Activated CD4-positive, alpha-beta T cell treated with anti-CD3 and anti-CD28 coated beads for 36 hours (primary cell): Measurements from ENCODE around the gene FMNL2. TPM values are rescaled to one million over a fixed set of nuclear protein-coding genes. Genes with fewer than 3 reads are reported as not detected.

ENCODE experiments used
- ATAC-seq: fragments of 200-7000 bp; cut with Tn5 transposase; one replicate; pipeline ENCODE4 v1.10.0; 2021; ENCODE audit warnings: mild to moderate bottlenecking, moderate library complexity
- CTCF ChIA-PET: fragments of 350-600 bp; sonication (Branson Sonifier 250); formaldehyde crosslinking; loops from one replicate; lab custom pipeline; 2021; ENCODE audit warnings: antibody characterized with exemption; lab: Charles Lee
- POLR2A ChIA-PET: fragments of 350-600 bp; sonication (Branson Sonifier 250); formaldehyde crosslinking; loops from one replicate; lab custom pipeline; 2021; ENCODE audit warnings: antibody characterized with exemption, inconsistent platforms; lab: Charles Lee
- DNase-seq: peaks from one replicate; pipeline ENCODE4 v3.0.0-alpha.2; 2020
- H3K27ac Mint-ChIP-seq: one replicate; pipeline ENCODE4 v1.8.0; 2021; ENCODE audit warnings: mixed read lengths
- H3K27me3 Mint-ChIP-seq: one replicate; pipeline ENCODE4 v1.8.0; 2021; ENCODE audit warnings: mixed read lengths
- H3K36me3 Mint-ChIP-seq: one replicate; pipeline ENCODE4 v1.8.0; 2021; ENCODE audit warnings: low read depth, mixed read lengths
- H3K4me1 Mint-ChIP-seq: one replicate; pipeline ENCODE4 v1.8.0; 2021; ENCODE audit warnings: mixed read lengths
- H3K4me3 Mint-ChIP-seq: one replicate; pipeline ENCODE4 v1.8.0; 2021; ENCODE audit warnings: mild to moderate bottlenecking, moderate library complexity, mixed read lengths
- H3K9me3 Mint-ChIP-seq: one replicate; pipeline ENCODE4 v1.8.0; 2021; ENCODE audit warnings: low read depth, mixed read lengths
- intact Hi-C, 2 experiments: fragments of 100-400 bp; cut with DNase I in 1 of 2; cut with micrococcal nuclease in 1 of 2; formaldehyde crosslinking; loops; one replicate each; pipeline versions ENCODE4 v1.14.2 to v1.15.1; 2022 to 2024; cut with DNase I, micrococcal nuclease
- total RNA-seq, 2 experiments: library from RNA; stranded (reverse); gene quantifications; one replicate each; pipeline ENCODE4 v1.2.3, GENCODE V29; 2021

The FMNL2 gene
- total RNA-seq, 2 experiments from 2014 or later, result 3.0 to 3.3 TPM

- peak; percentile 80 for ATAC-seq
- Mint-ChIP-seq H3K4me3 (peak overlapping the region; percentile 24), H3K4me1 (peaks cover 29% of the 10 kb centered on the region), H3K9me3 (no peaks in the 10 kb centered on the region), H3K36me3 (no peaks in the 10 kb centered on the region), H3K27ac (peak overlapping the region; percentile 67), H3K27me3 (peaks cover 17% of the 10 kb centered on the region)
- CTCF ChIA-PET, result interaction anchor here (1.0 kb wide), 1 partner anchor 227 kb away, joined by 3 read pairs; no protein-coding TSS in a partner anchor
- POLR2A ChIA-PET, result interaction anchor here (1.3 kb wide), 1 partner anchor 8 kb away, joined by 6 read pairs; no protein-coding TSS in a partner anchor
- DNase-seq, result peak; percentile 59
- intact Hi-C loops, result loop anchor here in 1 of 2 experiments (1.0 to 10.0 kb wide), 2 partner anchors 8 to 582 kb away; partner anchors contain the start of gene ARL5A
Observed at GRCh38 chr2:152407204-152407721, 72.3 kb downstream of the FMNL2 start.

- Mint-ChIP-seq H3K27ac (peak overlapping the region; percentile 67), H3K9me3 (no peaks in the 10 kb centered on the region)
- intact Hi-C loops, result loop anchor here in 1 of 2 experiments (1.0 to 10.0 kb wide), 2 partner anchors 7 to 583 kb away; partner anchors contain the start of gene ARL5A
Observed at GRCh38 chr2:152407806-152408205, 72.8 kb downstream of the FMNL2 start.

GRCh38 chr2:152408254-152408653, 73.3 kb downstream of the FMNL2 start:
- Mint-ChIP-seq H3K27me3 (peaks cover 21% of the 10 kb centered on the region), H3K4me1 (peaks cover 21% of the 10 kb centered on the region), H3K36me3 (no peaks in the 10 kb centered on the region), H3K9me3 (no peaks in the 10 kb centered on the region), H3K27ac (no peak overlapping the region), H3K4me3 (no peak overlapping the region)
- POLR2A ChIA-PET, result no interaction called here
- no peak for DNase-seq
- no peak for ATAC-seq
- intact Hi-C loops, result loop anchor here in 1 of 2 experiments (10.0 kb wide), 1 partner anchor 583 kb away; the partner anchor contains the start of gene ARL5A
- CTCF ChIA-PET, result no interaction called here

More at GRCh38 chr2:152407806-152408205, 72.8 kb downstream of the FMNL2 start:
- H3K4me3 Mint-ChIP-seq, result no peak overlapping the region
- no peak for DNase-seq
- peaks cover 26% of the 10 kb centered on the region for H3K4me1 Mint-ChIP-seq
- POLR2A ChIA-PET, result no interaction called here
- CTCF ChIA-PET, result no interaction called here
- peaks cover 17% of the 10 kb centered on the region for H3K27me3 Mint-ChIP-seq
- H3K36me3 Mint-ChIP-seq, result no peaks in the 10 kb centered on the region
- ATAC-seq, result no peak

- intact Hi-C loops, result loop anchor here in 1 of 2 experiments (10.0 kb wide), 1 partner anchor 585 kb away; the partner anchor contains the start of gene ARL5A
Observed at GRCh38 chr2:152409386-152410164, 74.6 kb downstream of the FMNL2 start.

GRCh38 chr2:152410165-152410597, 75.2 kb downstream of the FMNL2 start:
- H3K4me1 Mint-ChIP-seq, result peaks cover 33% of the 10 kb centered on the region
- H3K27me3 Mint-ChIP-seq, result peaks cover 28% of the 10 kb centered on the region
- ChIA-PET CTCF (no interaction called here), POLR2A (no interaction called here)
- H3K36me3 Mint-ChIP-seq, result no peaks in the 10 kb centered on the region
- DNase-seq, result no peak
- no peaks in the 10 kb centered on the region for H3K9me3 Mint-ChIP-seq
- no peak overlapping the region for H3K4me3 Mint-ChIP-seq
- intact Hi-C loops, result no loop called here
- no peak for ATAC-seq
- no peak overlapping the region for H3K27ac Mint-ChIP-seq

More at GRCh38 chr2:152409386-152410164, 74.6 kb downstream of the FMNL2 start:
- DNase-seq (no peak), ATAC-seq (no peak)
- ChIA-PET POLR2A (no interaction called here), CTCF (no interaction called here)
- Mint-ChIP-seq H3K27me3 (peaks cover 28% of the 10 kb centered on the region), H3K4me3 (no peak overlapping the region), H3K4me1 (peaks cover 27% of the 10 kb centered on the region), H3K9me3 (no peaks in the 10 kb centered on the region), H3K36me3 (no peaks in the 10 kb centered on the region), H3K27ac (no peak overlapping the region)

- Mint-ChIP-seq H3K27me3 (peaks cover 28% of the 10 kb centered on the region), H3K27ac (no peak overlapping the region), H3K36me3 (no peaks in the 10 kb centered on the region), H3K4me3 (no peak overlapping the region), H3K9me3 (no peaks in the 10 kb centered on the region), H3K4me1 (peaks cover 40% of the 10 kb centered on the region)
- ATAC-seq (no peak), DNase-seq (no peak)
- POLR2A ChIA-PET, result no interaction called here
- CTCF ChIA-PET, result interaction anchor here (0.6 to 1.0 kb wide), 4 partner anchors 9 to 225 kb away, joined by 3 read pairs; no protein-coding TSS in a partner anchor
- intact Hi-C loops, result no loop called here
Observed at GRCh38 chr2:152411154-152411553, 76.2 kb downstream of the FMNL2 start.

GRCh38 chr2:152413228-152414030, 78.5 kb downstream of the FMNL2 start:
- POLR2A ChIA-PET, result interaction anchor here (0.7 to 2.0 kb wide), 2 partner anchors 10 to 69 kb away, joined by 4 to 9 read pairs; no protein-coding TSS in a partner anchor
- ATAC-seq (no peak), DNase-seq (no peak)
- CTCF ChIA-PET, result no interaction called here
- intact Hi-C loops, result loop anchor here in 1 of 2 experiments (2.0 kb wide), 1 partner anchor 79 kb away; the partner anchor contains the start of gene FMNL2
- H3K27ac Mint-ChIP-seq, result no peak overlapping the region
- peaks cover 28% of the 10 kb centered on the region for H3K4me1 Mint-ChIP-seq
- H3K36me3 Mint-ChIP-seq, result no peaks in the 10 kb centered on the region
- H3K4me3 Mint-ChIP-seq, result no peak overlapping the region
- no peaks in the 10 kb centered on the region for H3K9me3 Mint-ChIP-seq
- H3K27me3 Mint-ChIP-seq, result peaks cover 30% of the 10 kb centered on the region

- POLR2A ChIA-PET, result interaction anchor here (0.7 to 2.0 kb wide), 5 partner anchors 9 to 252 kb away, joined by 3 to 9 read pairs (median 5); no protein-coding TSS in a partner anchor
- CTCF ChIA-PET, result interaction anchor here (0.9 to 1.4 kb wide), 3 partner anchors 9 to 13 kb away, joined by 3 to 7 read pairs (median 3); no protein-coding TSS in a partner anchor
- DNase-seq (peak; percentile 70), ATAC-seq (peak; percentile 97)
- intact Hi-C loops, result loop anchor here (1.0 to 5.0 kb wide), 8 partner anchors 8 to 1128 kb away; partner anchors contain the start of genes STAM2 (in 2 of the 2), ARL6IP6 (in 1 of the 2), FMNL2 (in 1 of the 2) and NMI (in 1 of the 2)
- H3K27ac Mint-ChIP-seq, result peak overlapping the region; percentile 52
- H3K27me3 Mint-ChIP-seq, result peaks cover 29% of the 10 kb centered on the region
- H3K4me3 Mint-ChIP-seq, result no peak overlapping the region
- no peaks in the 10 kb centered on the region for H3K36me3 Mint-ChIP-seq
- no peaks in the 10 kb centered on the region for H3K9me3 Mint-ChIP-seq
- H3K4me1 Mint-ChIP-seq, result peaks cover 31% of the 10 kb centered on the region
Observed at GRCh38 chr2:152415231-152415642, 80.3 kb downstream of the FMNL2 start.

- DNase-seq (no peak), ATAC-seq (no peak)
- Mint-ChIP-seq H3K36me3 (no peaks in the 10 kb centered on the region), H3K9me3 (no peaks in the 10 kb centered on the region), H3K4me1 (peaks cover 31% of the 10 kb centered on the region), H3K27me3 (peaks cover 32% of the 10 kb centered on the region), H3K4me3 (no peak overlapping the region), H3K27ac (peak overlapping the region; percentile 52)
- ChIA-PET CTCF (interaction anchor here (0.6 to 1.3 kb wide), 4 partner anchors 9 to 146 kb away, joined by 3 to 7 read pairs (median 3); no protein-coding TSS in a partner anchor), POLR2A (interaction anchor here (0.7 to 2.0 kb wide), 4 partner anchors 9 to 251 kb away, joined by 3 to 9 read pairs (median 6); no protein-coding TSS in a partner anchor)
- intact Hi-C loops, result loop anchor here (1.0 to 5.0 kb wide), 8 partner anchors 8 to 1128 kb away; partner anchors contain the start of genes STAM2 (in 2 of the 2), ARL6IP6 (in 1 of the 2), FMNL2 (in 1 of the 2) and NMI (in 1 of the 2)
Observed at GRCh38 chr2:152415796-152416195, 80.8 kb downstream of the FMNL2 start.

GRCh38 chr2:152418688-152419087, 83.7 kb downstream of the FMNL2 start:
- Mint-ChIP-seq H3K27ac (peak overlapping the region; percentile 67), H3K36me3 (no peaks in the 10 kb centered on the region), H3K27me3 (peaks cover 18% of the 10 kb centered on the region), H3K4me1 (peaks cover 37% of the 10 kb centered on the region), H3K4me3 (no peak overlapping the region), H3K9me3 (no peaks in the 10 kb centered on the region)
- CTCF ChIA-PET, result no interaction called here
- POLR2A ChIA-PET, result interaction anchor here (0.7 kb wide), 1 partner anchor 376 kb away, joined by 6 read pairs; no protein-coding TSS in a partner anchor
- peak; percentile 28 for DNase-seq
- intact Hi-C loops, result loop anchor here (5.0 kb wide), 3 partner anchors 241 to 1131 kb away; partner anchors contain the start of genes STAM2 (in 2 of the 2), ARL6IP6 (in 1 of the 2), NMI (in 1 of the 2) and PRPF40A (in 1 of the 2)
- peak; percentile 30 for ATAC-seq
